ENCODE measurements around the gene PALB2.

DNA sequence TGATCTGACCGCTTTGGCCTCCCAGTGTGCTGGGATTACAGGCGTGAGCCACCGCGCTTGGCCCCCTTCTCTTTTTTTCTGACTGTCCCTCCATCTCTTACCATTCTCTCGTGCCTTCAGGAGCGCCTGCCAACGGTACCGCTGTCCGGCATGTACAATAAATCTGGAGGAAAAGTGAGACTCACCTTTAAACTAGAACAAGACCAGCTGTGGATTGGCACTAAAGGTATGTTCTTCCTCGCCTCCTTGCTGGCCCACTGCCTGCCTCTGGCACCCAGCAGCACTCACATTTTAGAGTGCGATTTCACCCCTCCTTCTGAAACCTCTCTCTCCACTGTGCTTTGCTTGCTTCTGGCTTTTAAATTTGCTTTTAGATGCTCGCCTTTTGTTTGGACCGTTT lies 78.6 kb downstream of the PALB2 start:
- TF ChIP-seq, protein P1, sequence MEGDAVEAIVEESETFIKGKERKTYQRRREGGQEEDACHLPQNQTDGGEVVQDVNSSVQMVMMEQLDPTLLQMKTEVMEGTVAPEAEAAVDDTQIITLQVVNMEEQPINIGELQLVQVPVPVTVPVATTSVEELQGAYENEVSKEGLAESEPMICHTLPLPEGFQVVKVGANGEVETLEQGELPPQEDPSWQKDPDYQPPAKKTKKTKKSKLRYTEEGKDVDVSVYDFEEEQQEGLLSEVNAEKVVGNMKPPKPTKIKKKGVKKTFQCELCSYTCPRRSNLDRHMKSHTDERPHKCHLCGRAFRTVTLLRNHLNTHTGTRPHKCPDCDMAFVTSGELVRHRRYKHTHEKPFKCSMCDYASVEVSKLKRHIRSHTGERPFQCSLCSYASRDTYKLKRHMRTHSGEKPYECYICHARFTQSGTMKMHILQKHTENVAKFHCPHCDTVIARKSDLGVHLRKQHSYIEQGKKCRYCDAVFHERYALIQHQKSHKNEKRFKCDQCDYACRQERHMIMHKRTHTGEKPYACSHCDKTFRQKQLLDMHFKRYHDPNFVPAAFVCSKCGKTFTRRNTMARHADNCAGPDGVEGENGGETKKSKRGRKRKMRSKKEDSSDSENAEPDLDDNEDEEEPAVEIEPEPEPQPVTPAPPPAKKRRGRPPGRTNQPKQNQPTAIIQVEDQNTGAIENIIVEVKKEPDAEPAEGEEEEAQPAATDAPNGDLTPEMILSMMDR (IDR thresholded peaks at IDR 0.05) = no peak
- TF ChIP-seq POLR2A (IDR thresholded peaks at IDR 0.05) = no peak

All from esophagus squamous epithelium (tissue), 4 donors.